Measurements from ENCODE around the gene RAD51B.

The RAD51B gene

DNA sequence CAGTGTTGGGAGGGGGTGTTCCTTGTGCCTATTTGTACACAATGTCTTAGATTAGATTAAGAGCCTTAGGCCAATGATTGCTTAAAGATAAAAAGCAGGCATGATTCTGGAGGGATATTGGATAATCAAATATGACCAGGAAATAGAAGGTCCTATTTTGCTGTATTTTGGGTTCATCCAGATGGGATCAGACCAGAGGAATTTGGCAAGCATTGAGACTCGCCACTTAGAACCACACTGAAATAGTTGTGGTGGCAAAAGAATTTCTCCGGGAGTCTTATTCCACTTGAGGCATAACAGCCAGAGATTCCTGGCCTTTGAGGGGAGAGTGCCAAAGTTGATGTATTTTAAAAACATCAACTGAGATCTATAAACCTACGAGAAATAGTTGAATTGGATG is 327.2 kb downstream of the RAD51B start:
- DNase-seq (ENCODE audit: low read depth) = peak; percentile 94

DNA sequence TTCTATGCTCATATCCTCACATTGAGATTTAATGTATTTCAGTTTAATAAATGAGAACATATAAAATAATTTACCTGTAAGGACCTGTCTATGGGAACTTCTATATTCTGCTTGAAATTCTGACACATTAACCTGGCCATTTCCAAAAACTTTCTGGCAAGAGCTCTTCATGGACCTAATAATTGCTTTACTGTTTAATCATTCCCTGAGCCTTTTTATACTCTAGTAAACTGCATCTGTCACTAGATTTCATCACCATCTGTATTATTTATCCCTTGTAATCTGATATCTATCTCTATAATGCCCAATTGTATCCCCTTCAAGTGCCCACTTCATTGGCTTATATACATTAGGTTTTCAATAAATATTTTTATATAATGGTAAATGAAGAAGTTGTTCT is 327.7 kb downstream of the RAD51B start:
- no peak for DNase-seq (ENCODE audit: low read depth)

DNA sequence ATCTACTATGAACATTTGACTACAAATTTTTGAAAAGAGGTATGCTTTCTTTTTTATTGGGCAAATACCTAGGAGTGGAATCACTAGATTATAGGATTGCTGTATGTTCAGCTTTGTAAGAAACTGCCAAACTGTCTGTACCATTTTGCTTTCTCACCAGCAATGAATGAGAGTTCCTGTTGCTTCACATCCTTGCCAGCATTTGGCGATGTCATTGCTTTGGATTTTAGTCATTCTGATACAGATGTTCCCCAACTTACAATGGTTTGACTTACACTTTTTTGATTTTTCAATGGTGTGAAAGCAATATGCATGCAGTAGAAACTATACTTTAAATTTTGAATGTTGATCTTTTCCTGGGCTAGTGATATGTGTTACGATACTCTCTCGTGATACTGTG is 328.7 kb downstream of the RAD51B start:
- DNase-seq (ENCODE audit: low read depth) = no peak

DNA sequence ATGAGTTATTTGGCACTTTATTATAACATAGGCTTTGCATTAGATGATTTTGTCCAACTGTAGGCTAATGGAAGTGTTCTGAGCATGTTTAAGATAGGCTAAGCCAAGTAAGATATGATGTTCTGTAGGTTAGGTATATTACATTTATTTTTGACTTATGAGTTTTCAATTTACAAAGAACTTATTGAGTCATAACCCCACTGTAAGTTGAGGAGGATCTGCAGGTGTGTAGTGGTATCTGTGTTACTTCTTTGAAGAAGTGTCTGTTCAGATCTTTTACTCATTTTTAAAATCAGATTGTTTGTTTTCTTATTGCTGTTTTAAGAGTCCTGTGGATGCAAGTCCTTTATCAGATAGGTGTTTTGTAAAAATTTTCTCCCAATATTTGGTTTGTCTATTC is 329.2 kb downstream of the RAD51B start:
- DNase-seq (ENCODE audit: low read depth) = no peak

DNA sequence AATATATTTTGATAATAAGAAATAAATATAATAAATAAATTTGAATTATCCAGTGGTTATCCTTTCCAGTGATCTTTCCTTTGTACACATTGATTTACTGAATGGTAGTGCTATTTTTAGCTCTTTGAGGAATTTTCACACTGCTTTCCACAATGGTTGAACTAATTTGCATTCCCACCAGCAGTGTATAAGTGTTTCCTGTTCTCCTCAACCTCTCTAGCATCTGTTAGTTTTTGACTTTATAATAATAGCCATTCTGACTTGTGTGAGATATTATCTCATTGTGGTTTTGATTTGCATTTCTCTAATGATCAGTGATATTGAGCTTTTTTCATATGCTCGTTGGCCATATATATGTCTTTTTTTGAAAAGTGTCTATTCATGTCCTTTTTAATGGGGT is 333.7 kb downstream of the RAD51B start:
- no peak for DNase-seq (ENCODE audit: low read depth)

DNA sequence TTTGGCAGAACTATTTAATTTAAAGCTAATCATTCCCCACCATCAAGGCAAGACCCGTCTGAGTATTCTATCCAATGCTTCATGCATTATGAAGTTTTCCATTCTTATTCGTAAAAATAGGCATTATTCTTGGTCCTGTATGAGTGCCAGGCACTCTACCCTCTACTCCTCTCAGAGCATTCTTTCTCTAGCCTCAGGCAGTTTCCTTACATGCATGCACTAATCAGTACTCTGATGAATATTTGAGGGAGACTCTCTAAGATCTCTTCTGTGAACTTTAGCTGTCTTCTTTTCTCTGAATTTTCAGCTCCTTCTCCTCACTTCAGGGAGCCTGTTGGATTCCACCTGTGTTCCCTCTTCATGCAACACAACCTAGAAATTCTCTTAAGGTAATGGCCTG is 334.7 kb downstream of the RAD51B start:
- no peak for DNase-seq (ENCODE audit: low read depth)

DNA sequence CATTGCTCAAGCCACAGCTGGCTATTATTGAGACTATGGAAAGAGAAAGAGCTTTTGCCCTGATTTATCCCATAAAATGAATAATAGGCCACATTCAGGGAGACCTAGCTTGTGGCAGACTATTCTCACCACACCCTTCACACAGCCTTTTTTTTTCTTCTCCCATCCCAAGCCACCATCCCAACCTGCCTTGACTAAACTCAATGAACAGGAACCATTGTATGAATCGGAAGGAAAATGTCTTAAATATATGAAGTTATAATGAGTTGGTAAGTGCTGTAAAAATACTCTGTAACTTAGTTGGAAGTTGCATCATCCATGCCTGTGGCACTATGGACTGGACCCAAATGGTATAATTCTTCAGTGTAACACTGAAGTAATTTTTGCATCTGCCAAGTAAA is 338.4 kb downstream of the RAD51B start:
- no peak for DNase-seq (ENCODE audit: low read depth)

DNA sequence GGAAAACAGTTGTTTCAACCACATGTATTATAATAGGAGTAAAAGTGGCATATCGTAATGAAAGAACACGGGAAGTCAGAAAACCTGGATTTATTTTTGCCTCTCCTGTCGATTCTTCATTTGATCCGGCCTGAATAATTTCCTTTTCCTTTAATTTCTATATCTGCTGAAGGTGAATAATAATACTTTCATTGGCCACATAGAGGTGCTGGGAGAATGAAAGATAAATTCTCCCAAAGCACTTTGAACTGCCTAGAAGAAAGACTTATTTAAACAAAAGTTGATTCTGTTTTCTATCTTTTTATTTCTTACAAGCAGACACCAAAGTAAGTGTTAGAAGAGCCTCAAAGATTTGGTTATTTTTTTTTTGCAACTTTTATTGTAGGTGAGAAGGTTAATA is 339.1 kb downstream of the RAD51B start:
- no peak for DNase-seq (ENCODE audit: low read depth)

DNA sequence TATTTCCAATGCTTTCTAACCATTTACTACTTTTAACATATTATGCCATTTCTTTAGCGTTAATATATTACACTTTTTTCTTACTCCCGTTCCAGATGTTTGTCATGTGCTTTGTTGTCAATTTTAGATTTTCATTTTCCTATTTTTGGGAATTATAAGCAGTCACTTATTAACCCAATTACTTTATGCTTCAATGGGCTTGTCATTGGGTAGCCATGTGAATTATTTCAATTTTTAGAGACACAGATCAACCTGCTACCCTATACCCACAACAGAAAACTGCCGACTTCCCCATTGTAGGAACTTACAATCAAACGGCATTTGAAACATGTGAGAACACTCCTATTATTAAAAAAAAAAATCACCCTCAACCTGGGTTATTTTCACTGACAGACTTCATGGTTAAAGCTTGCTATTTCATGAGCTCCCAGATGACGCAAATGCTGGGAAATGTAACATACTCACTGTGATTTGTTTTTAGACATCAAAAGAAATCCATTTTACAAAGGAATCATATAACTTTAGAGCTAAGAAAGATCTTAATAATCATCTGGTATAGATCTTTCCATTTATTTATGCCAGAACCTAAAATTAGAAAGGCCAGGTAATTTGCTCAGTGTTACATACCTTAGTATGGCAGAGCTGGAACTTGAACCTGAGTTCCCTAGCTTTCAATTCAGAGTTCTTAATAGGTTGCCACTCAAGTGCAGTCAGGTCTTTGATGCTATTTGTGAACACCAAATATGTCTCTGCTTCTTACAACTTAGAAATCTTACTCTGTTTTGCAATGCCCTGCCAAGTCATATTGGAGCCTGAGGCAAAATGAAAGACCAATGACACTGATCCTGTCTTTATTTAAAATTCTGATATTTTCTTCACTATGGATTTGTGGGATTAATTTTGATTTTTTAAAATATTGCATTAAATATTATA is 340.4 kb downstream of the RAD51B start:
- no peak for DNase-seq (ENCODE audit: low read depth)

DNA sequence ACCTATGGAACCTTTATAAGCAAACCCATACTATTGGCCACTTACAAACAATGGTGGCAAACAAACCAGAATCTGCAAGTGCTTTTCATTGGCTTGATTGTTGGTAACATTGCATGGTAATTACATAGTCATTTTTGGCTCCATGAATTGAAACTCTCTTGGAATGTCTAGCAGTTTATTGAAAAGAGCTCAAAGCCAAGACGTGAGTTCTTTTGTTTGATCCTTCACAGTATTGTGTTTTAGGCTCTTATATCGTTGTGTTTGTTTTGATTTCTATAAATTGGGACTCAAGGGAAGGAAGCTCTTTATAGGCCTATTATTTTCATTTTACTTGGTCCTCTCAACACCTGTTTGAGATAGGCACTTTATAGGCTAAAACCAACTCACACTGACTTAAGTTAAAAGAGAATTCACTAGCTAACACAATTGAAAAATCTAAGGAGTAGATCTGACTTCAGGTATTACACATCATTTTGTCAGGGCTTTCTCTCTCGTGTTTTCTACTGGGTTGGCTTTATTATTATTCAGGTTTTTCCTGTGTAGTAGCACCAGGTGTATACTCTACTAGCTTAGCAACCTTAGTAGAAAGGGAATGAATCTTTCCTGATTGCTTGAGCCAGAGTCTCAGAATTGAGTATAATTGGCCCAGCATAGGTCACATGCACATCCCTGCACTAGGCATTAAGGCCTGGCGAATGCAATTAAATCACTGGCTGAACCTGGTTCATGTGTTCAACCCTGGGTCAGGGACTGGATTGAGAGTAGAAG is 341.4 kb downstream of the RAD51B start:
- no peak for DNase-seq (ENCODE audit: low read depth)

DNA sequence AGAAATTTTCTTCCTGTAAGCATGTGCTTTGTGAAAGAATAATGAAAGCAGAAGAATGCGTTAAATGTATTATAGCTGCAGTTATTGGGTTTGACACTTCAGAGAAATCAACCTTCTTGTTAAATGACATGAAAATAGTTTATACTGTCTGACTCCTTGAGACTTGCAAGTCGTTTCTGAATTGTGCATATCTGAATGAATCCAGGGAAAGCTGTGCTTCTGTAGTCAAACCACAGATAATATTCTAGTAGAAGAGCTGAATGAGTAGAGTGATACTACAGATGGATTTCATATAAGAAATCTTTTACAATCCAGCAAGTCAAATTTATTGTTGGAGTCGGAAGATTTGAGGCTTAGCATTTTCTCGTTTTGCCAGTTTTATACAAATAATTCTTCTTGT is 343.3 kb downstream of the RAD51B start:
- DNase-seq (ENCODE audit: low read depth) = no peak

DNA sequence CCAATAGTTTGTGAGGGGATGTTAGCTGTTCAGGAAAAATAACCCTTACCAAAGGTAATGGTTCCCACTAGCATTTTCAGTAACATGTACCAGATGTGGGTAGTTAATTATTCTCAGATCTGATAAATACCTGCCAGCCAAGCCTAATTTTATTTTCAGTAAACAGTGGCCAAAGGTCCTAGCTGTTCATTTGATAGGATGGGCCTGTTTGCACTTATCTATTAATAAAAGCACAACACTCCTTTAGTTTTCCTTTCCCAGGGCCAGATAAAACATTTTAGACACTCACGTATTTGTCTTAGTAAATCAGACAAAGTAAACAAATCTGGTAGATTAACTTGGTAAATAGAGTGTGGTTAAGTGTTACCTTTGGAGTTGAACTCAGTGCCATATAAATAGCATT is 345.1 kb downstream of the RAD51B start:
- no peak for DNase-seq (ENCODE audit: low read depth)

DNA sequence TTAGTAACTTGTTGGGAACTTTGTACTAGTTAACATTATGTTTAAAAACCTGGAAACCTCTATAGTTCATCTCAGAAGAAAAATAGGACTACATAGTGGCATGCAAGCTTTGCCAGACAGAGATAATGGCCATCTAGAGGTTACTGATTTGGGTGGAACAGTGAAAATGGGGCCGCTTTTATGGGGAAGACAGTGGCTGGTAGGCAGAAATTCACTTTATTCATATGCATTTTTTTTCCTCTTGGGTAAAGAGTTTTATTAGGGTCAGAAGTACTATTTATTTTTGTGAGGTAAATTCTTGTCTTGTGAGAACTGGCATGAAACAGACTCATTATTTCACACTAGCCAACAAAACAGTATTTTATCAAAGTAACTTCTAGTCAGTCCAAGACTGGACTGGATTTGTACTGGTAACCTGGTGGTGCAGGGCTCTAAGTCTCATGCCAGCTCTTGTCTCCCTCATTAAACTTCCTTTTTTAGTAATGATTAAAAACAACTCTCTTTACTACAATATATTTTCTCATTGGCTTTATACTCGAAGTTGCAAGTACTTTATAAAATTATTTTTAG is 345.8 kb downstream of the RAD51B start:
- DNase-seq (ENCODE audit: low read depth) = no peak

DNA sequence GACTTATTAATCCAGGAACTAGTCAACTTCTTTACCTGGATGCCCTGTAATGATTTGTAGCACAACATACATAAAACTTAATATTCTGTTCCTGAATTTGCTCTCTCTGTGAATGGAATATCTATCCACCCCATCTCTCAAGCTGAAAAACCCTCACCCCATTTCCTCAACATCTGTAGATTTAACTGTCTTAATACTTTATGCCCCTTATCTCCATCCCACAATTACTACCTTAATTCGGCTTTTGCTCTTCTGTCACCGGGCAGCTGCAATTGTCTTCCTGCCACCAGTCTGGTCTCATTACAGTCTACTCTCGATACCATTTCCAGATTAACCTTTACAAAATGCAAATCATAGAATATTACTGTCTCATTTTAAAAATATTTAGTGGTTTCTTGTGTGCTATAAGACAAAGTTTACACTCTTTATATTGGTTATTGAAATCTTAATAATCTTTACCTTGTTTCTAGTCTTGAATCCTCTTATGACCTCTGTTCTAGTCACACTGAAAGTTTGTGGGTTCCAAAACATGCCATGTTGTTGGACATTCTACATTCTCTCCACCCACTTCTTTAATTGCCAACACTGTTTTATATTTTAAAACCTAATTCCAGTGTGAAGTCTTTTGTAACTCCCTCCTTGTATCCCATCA is 347.3 kb downstream of the RAD51B start:
- DNase-seq (ENCODE audit: low read depth) = no peak

DNA sequence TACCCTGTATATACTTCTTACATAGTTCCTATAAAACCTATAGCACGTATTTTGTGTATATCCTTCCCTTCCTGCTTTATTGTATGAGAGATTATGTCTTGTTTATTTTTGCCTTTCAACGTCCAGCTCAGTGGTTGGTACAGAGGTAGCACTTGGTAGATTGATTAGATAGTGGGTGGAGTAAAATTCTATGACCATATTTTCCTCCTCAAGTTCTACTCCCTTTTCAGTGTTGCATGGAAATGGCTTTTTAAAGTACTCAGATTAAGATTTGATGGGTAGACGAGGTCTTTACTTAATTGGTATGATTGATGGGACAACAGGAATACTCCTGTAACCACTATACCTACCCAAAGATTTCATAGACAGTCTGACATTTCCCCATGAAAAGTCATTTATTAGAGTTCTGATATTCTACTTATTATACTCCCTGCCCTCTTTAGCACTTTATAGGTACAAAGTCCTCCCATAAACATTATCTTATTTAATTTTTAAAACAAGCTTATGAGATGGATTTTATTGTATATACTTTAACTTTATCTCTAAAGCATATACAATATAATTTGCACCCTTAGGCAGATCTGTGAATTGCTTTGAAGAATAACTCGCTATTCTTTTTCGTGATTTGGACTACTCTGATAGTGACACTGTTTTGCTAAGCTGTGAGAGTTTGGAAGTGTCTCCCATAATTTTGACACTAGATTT is 348.0 kb downstream of the RAD51B start:
- no peak for DNase-seq (ENCODE audit: low read depth)

DNA sequence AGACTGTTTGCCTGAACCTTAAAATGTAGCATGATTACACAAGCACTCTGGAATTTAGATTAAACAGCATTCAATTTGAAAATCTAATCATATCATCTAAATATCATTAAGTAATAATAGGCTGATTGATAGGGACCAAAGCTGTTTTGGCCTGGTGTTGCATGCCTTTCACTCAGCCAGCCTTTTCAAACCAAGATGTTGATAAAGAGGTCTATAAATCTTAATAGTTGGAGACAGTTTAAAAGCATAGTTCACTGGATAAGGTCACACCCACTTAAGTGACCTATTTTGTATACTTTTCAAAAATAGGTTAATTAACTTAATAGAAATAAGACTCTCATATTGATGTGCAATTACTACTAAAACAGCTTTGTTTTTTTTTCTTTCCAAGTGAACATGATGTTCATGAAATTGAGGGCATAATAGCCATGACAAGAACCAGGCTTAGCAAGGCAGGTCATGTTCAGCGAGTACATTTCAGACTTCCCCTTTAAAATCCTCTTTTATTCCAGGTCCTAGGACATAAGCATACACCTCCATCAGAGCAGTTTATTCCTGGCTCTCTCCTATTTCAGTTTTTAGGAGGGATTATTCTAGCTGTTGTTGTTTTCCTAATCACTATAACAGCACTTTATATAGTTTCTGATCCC is 349.0 kb downstream of the RAD51B start:
- no peak for DNase-seq (ENCODE audit: low read depth)

DNA sequence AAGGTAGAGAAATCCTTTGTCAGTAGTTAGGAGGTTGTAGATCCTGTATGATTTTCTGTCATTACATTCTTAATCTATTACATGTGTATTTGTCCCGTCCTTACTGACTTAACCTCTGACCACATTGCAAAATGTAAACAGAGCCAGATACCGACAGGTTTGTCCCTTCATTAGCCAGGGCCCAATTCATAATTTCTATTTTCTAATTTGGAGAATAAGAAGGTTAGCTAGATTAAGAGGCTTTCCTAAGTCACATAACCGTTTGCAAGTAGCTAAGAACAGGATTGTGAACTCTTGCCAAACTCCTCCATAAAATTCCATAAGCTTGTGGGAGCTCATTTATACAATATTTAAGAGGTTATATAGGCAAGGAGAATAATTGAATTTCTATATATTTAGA is 352.6 kb downstream of the RAD51B start:
- no peak for DNase-seq (ENCODE audit: low read depth)

DNA sequence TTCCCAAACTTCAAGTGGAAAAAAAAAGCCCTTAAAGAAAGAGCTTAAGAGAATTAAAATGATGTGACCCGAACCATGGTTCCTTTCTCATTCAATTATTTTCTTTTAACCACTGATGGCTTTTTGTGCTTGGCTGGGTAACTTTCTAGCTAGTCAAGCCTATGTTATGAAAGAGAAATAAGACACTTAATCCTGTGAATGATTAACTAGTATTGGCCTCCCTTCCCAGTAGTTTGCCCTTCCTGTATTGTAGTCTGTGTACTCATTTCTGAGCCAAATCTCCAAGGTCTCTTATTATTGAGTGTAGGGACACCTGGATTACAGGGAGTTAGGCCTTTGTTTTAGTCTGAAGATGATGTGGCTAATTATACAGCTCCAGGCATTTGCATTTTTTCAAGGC is 353.0 kb downstream of the RAD51B start:
- no peak for DNase-seq (ENCODE audit: low read depth)

DNA sequence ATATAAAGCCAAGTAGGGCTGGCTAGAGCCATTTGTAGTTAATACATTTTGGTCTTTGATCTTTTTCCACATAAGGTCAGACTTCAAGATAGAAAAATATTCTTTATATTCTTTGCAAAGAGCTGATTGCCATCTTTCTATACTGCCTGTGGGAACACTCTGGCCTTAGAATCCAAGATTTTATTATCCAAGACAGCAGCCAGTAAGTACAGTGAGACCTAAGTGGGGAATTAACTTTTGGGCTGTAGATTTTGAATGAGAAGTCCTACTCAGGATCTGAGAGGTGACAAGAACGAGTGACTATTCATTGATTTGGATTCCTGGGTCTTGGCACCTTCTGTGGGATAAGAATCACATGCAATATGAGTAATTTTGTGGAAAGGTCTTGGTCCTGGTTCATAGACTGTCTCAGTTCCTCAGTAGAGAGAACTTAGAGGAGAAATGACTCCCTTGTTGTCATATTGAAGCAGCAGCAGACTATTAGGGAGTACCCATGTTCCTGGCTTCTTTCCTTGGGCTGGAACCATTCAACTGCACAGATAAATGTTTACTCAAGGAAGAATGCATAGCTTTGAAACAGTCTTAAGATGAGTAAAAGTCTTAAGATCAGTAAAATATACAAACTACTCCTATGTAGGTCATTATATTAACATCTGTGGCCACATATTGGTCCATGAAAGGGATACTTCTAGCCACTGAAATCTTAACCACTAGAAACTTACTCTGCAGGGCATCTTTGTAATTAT is 353.8 kb downstream of the RAD51B start:
- DNase-seq (ENCODE audit: low read depth) = peak; percentile 45

DNA sequence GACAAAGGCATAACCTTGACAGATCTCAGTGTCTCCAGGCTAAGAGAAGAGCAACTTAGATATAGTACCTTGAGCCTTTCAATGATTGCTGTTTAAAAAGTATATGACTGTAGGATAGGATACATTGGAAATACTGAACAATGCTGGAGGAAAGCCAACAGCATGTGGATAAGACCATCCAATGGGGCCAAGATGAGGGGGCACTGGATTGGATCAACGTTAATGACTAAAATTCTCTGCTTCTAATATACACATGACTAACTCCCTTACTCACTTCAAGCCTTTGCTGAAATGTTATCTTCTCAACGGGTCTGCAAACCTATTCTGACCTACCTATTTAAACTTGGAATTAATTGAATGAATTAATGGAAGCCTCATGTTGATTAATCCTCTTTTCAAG is 354.9 kb downstream of the RAD51B start:
- no peak for DNase-seq (ENCODE audit: low read depth)

DNA sequence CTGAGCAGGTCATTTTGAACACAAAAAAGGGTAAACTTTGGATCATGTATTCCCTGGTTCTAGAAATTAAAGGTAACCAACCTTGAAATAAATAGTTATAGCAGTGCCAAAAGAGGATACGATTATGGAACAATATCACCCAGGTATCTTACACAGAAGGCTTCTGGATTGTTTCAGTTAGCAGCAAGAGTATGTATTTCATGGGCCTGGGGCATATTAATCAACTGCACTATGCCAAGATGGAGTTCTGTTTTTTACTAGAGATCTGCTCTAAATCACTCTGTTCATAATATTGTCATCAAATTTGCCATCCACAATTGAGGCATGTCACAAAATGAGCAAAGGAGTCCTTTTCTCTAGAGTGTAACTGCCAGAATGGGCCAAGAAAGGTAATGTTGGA is 357.1 kb downstream of the RAD51B start:
- no peak for DNase-seq (ENCODE audit: low read depth)

Measured in stromal cell of bone marrow (primary cell).